H9 (cell line): ENCODE data around the gene DCAF10. TPM values are rescaled to one million over a fixed set of nuclear protein-coding genes. Genes with fewer than 3 reads are reported as not detected.
A peak's percentile ranks its signal among the peaks of the same experiment; 100 is the strongest.
"Not testable (repeated sequence)": the region's sequence is repeated elsewhere in the genome, so short reads cannot be mapped to it uniquely, and the experiment has no call there.

Experiments used
- DNase-seq: peaks from one replicate; pipeline ENCODE4 v3.0.0-alpha.2; 2017
- H2AFZ ChIP-seq: one replicate; pipeline ENCODE4 v1.6.1; 2013; ENCODE audit warnings: mild to moderate bottlenecking, low read length, control low read depth, moderate library complexity
- H2AK5ac ChIP-seq: 2 replicates; pipeline ENCODE4 v1.6.1; 2013; ENCODE audit warnings: low read length, control low read depth, mixed read lengths; ENCODE audit not compliant: insufficient read length
- H2BK120ac ChIP-seq: one replicate; pipeline ENCODE4 v1.6.1; 2013; ENCODE audit warnings: low read depth, mild to moderate bottlenecking, low read length, control low read depth, inconsistent platforms; ENCODE audit not compliant: poor library complexity, severe bottlenecking
- H2BK12ac ChIP-seq: 2 replicates; pipeline ENCODE4 v1.6.1; 2013; ENCODE audit warnings: low read length, control low read depth, mixed read lengths, low read depth; ENCODE audit not compliant: insufficient read length
- H2BK15ac ChIP-seq: 2 replicates; pipeline ENCODE4 v1.6.1; 2013; ENCODE audit warnings: low read depth, low read length, control low read depth
- H2BK20ac ChIP-seq: one replicate; pipeline ENCODE4 v1.6.1; 2013; ENCODE audit warnings: low read depth, mild to moderate bottlenecking, low read length, control low read depth, inconsistent platforms; ENCODE audit not compliant: poor library complexity, severe bottlenecking
- H2BK5ac ChIP-seq: 2 replicates; pipeline ENCODE4 v1.6.1; 2013; ENCODE audit warnings: low read length, control low read depth, mixed read lengths; ENCODE audit not compliant: insufficient read length
- H3K14ac ChIP-seq: 2 replicates; pipeline ENCODE4 v1.6.1; 2013; ENCODE audit warnings: low read length, control low read depth; ENCODE audit not compliant: insufficient read depth
- H3K18ac ChIP-seq: 2 replicates; pipeline ENCODE4 v1.6.1; 2013; ENCODE audit warnings: low read depth, mild to moderate bottlenecking, mixed read lengths, low read length, control low read depth; ENCODE audit not compliant: insufficient read length
- H3K23ac ChIP-seq: 2 replicates; pipeline ENCODE4 v1.6.1; 2013; ENCODE audit warnings: low read length, control low read depth, mixed read lengths, low read depth; ENCODE audit not compliant: insufficient read length
- H3K23me2 ChIP-seq: 2 replicates; pipeline ENCODE4 v1.6.1; 2013; ENCODE audit warnings: low read depth, mild to moderate bottlenecking, mixed read lengths, low read length, control low read depth; ENCODE audit not compliant: insufficient read length, poor library complexity, severe bottlenecking
- H3K27ac ChIP-seq: 2 replicates; pipeline ENCODE4 v1.5.1; 2013; ENCODE audit warnings: low read length, control low read depth, mixed read lengths, low read depth; ENCODE audit not compliant: insufficient read length
- H3K27me3 ChIP-seq: 2 replicates; pipeline ENCODE4 v1.6.1; 2013; ENCODE audit warnings: low read length, control low read depth, inconsistent platforms; ENCODE audit not compliant: insufficient read depth
- H3K4ac ChIP-seq: 2 replicates; pipeline ENCODE4 v1.6.1; 2013; ENCODE audit warnings: low read depth, mild to moderate bottlenecking, control low read depth, inconsistent platforms, low read length, moderate library complexity
- H3K4me1 ChIP-seq: 2 replicates; pipeline ENCODE4 v1.6.1; 2013; ENCODE audit warnings: low read length, control low read depth, inconsistent platforms; ENCODE audit not compliant: insufficient read depth
- H3K4me2 ChIP-seq: 2 replicates; pipeline ENCODE4 v1.6.1; 2013; ENCODE audit warnings: low read length, control low read depth, mixed read lengths; ENCODE audit not compliant: insufficient read length, insufficient read depth
- H3K56ac ChIP-seq: 2 replicates; pipeline ENCODE4 v1.6.1; 2013; ENCODE audit warnings: low read depth, mild to moderate bottlenecking, mixed read lengths, low read length, control low read depth; ENCODE audit not compliant: insufficient read length
- H3K79me1 ChIP-seq: 2 replicates; pipeline ENCODE4 v1.6.1; 2013; ENCODE audit warnings: low read depth, mild to moderate bottlenecking, moderate library complexity, low read length, control low read depth, inconsistent platforms; ENCODE audit not compliant: insufficient read depth, poor library complexity, severe bottlenecking
- H3K79me2 ChIP-seq: 2 replicates; pipeline ENCODE4 v1.6.1; 2013; ENCODE audit warnings: low read length, control low read depth, inconsistent platforms; ENCODE audit not compliant: insufficient read depth
- H3K9ac ChIP-seq: 2 replicates; pipeline ENCODE4 v1.6.1; 2013; ENCODE audit warnings: low read length, control low read depth, mixed read lengths; ENCODE audit not compliant: insufficient read length; ENCODE audit errors: extremely low read depth
- H3K9me3 ChIP-seq: one replicate; pipeline ENCODE4 v1.6.1; 2013; ENCODE audit warnings: low read depth, low read length, inconsistent platforms; ENCODE audit not compliant: control insufficient read depth
- H3T11ph ChIP-seq: one replicate; pipeline ENCODE4 v1.6.1; 2013; ENCODE audit warnings: mild to moderate bottlenecking, low read length, control low read depth, inconsistent platforms
- H4K20me1 ChIP-seq: one replicate; pipeline ENCODE4 v1.6.1; 2013; ENCODE audit not compliant: control insufficient read depth, insufficient read length, insufficient read depth
- H4K5ac ChIP-seq: 2 replicates; pipeline ENCODE4 v1.6.1; 2013; ENCODE audit warnings: low read depth, mild to moderate bottlenecking, mixed read lengths, low read length, control low read depth; ENCODE audit not compliant: insufficient read length
- H4K8ac ChIP-seq: replicated peaks from 2 replicates; pipeline ENCODE4 v1.6.1; 2013; ENCODE audit warnings: low read length, control low read depth, mixed read lengths, low read depth; ENCODE audit not compliant: insufficient read length
- H4K91ac ChIP-seq: 2 replicates; pipeline ENCODE4 v1.6.1; 2013; ENCODE audit warnings: low read depth, mild to moderate bottlenecking, moderate library complexity, mixed read lengths, low read length, control low read depth; ENCODE audit not compliant: insufficient read length
- H3K27ac Mint-ChIP-seq, 3 experiments: 2 replicates in 2 of 3; 3 replicates in 1 of 3; pipeline ENCODE4 v1.8.0; 2020 to 2021; ENCODE audit warnings: mixed read lengths in 3 of 3, mild to moderate bottlenecking in 1 of 3, moderate library complexity in 1 of 3
- H3K27me3 Mint-ChIP-seq: 2 replicates; pipeline ENCODE4 v1.8.0; 2021; ENCODE audit warnings: low read depth, mild to moderate bottlenecking, moderate library complexity, mixed read lengths
- H3K36me3 Mint-ChIP-seq, 3 experiments: 2 replicates in 2 of 3; 3 replicates in 1 of 3; pipeline ENCODE4 v1.8.0; 2020 to 2021; ENCODE audit warnings: low read depth in 3 of 3, mixed read lengths in 3 of 3; ENCODE audit not compliant: insufficient read depth in 1 of 3
- H3K4me1 Mint-ChIP-seq, 2 experiments: 2 replicates each; pipeline ENCODE4 v1.8.0; 2020; ENCODE audit warnings: mixed read lengths in 2 of 2
- H3K4me3 Mint-ChIP-seq, 2 experiments: 2 replicates in 1 of 2; 3 replicates in 1 of 2; pipeline ENCODE4 v1.8.0; 2020 to 2021; ENCODE audit warnings: mild to moderate bottlenecking in 2 of 2, mixed read lengths in 2 of 2, moderate library complexity in 1 of 2
- H3K9me3 Mint-ChIP-seq, 2 experiments: 2 replicates in 1 of 2; 3 replicates in 1 of 2; pipeline ENCODE4 v1.8.0; 2020; ENCODE audit warnings: mild to moderate bottlenecking in 2 of 2, mixed read lengths in 2 of 2, moderate library complexity in 1 of 2
- CTCF ChIP-seq: fragments of 200-600 bp; sonication (generic); conservative IDR thresholded peaks from 3 replicates; pipeline ENCODE4 v1.8.0; 2021; ENCODE audit warnings: antibody characterized with exemption, mild to moderate bottlenecking
- WGBS: extraction: QIAGEN DNeasy Blood & Tissue Kit; methylation state at CpG from one replicate; pipeline ENCODE4 v1.1.7; 2013; ENCODE audit warnings: missing lambda C conversion rate, low lambda C conversion rate, mixed read lengths; ENCODE audit not compliant: insufficient read length; ENCODE audit errors: extremely low coverage; 5-methylcytosine and 5-hydroxymethylcytosine counted together
- total RNA-seq: library from RNA; stranded (reverse); gene quantifications from 2 replicates; pipeline ENCODE4 v1.2.1, GENCODE V29; 2021

DCAF10 gene
- total RNA-seq, 1 experiment from 2014 or later = 13.4 TPM

- H3K27ac Mint-ChIP-seq = peak overlapping the region in 2 of 3 experiments; percentile 19 to 34; a peak in 2 of 7 replicates
- peaks cover 0 to 5% of the 10 kb centered on the region in 2 experiments; a peak in 2 of 5 replicates for H3K9me3 Mint-ChIP-seq
- no peak overlapping the region for H3K27ac ChIP-seq
- H3K9me3 ChIP-seq = no peaks in the 10 kb centered on the region
- peaks cover 0 to 7% (median 2%) of the 10 kb centered on the region in 3 experiments; a peak in 3 of 7 replicates for H3K36me3 Mint-ChIP-seq
- no peak overlapping the region for H3K23ac ChIP-seq
- no peak overlapping the region for H3K4me2 ChIP-seq
- H2BK20ac ChIP-seq = no peak overlapping the region
- H2AK5ac ChIP-seq = no peak overlapping the region
- no peak overlapping the region for H3K4ac ChIP-seq
- no peak overlapping the region for H4K5ac ChIP-seq
- H3K23me2 ChIP-seq = peaks cover 4% of the 10 kb centered on the region
- H3K79me1 ChIP-seq = no peaks in the 10 kb centered on the region
- no peaks in the 10 kb centered on the region for H4K20me1 ChIP-seq
- DNase-seq = no peak
- H4K91ac ChIP-seq = no peak overlapping the region
- H3T11ph ChIP-seq = no peak overlapping the region
- H3K18ac ChIP-seq = no peak overlapping the region
- no peak overlapping the region for H2BK12ac ChIP-seq
- H3K9ac ChIP-seq = no peak overlapping the region
- H3K56ac ChIP-seq = no peak overlapping the region
- H3K4me3 Mint-ChIP-seq = no peak overlapping the region; a peak in 1 of 5 replicates
- no peak overlapping the region for H2BK15ac ChIP-seq
- H3K4me1 ChIP-seq = no peaks in the 10 kb centered on the region
- no peak overlapping the region for H3K14ac ChIP-seq
- peaks cover 11 to 12% of the 10 kb centered on the region in 2 experiments for H3K4me1 Mint-ChIP-seq
- no CpG with 5 or more reads among the region's 6 CpGs for WGBS
- no peaks in the 10 kb centered on the region; the same call in 1 of the 2 replicates for H3K79me2 ChIP-seq
- no peak for TF ChIP-seq CTCF
- H4K8ac ChIP-seq = no peak overlapping the region
- peaks cover 8% of the 10 kb centered on the region for H3K27me3 Mint-ChIP-seq
- H2AFZ ChIP-seq = no peak overlapping the region
- H2BK120ac ChIP-seq = no peak overlapping the region
- H2BK5ac ChIP-seq = no peak overlapping the region
- H3K27me3 ChIP-seq = no peaks in the 10 kb centered on the region
Observed at GRCh38 chr9:37751186-37751585, 49.4 kb upstream of the DCAF10 start.

- H3K36me3 Mint-ChIP-seq, H3K56ac ChIP-seq, H3K27me3 Mint-ChIP-seq, H4K8ac ChIP-seq, H3K14ac ChIP-seq, H3K9me3 Mint-ChIP-seq, H3K18ac ChIP-seq, H2BK15ac ChIP-seq, H2BK5ac ChIP-seq, H3K23me2 ChIP-seq, H3K4me3 Mint-ChIP-seq, H3K9ac ChIP-seq, H2AK5ac ChIP-seq, H4K20me1 ChIP-seq, H3K79me2 ChIP-seq, H3K27me3 ChIP-seq, H3K9me3 ChIP-seq, H4K91ac ChIP-seq, H2BK20ac ChIP-seq, DNase-seq, H3K27ac ChIP-seq, H2BK120ac ChIP-seq, H3K4me2 ChIP-seq, H4K5ac ChIP-seq, H3K4ac ChIP-seq, H2AFZ ChIP-seq, H3K27ac Mint-ChIP-seq, H2BK12ac ChIP-seq, H3K4me1 ChIP-seq, H3T11ph ChIP-seq, H3K23ac ChIP-seq, H3K79me1 ChIP-seq: not testable (repeated sequence)
- no CpG with 5 or more reads among the region's 30 CpGs for WGBS
- H3K4me1 Mint-ChIP-seq = peaks cover 11 to 12% of the 10 kb centered on the region in 2 experiments
Observed at GRCh38 chr9:37751704-37752103, 48.9 kb upstream of the DCAF10 start.
